A549 (cell line): ENCODE data around the gene OTUB2.

Source experiments
- FOSL2 ChIP-seq, 2 experiments: fragments of 450-650 bp in 1 of 2; fragments of >200 bp in 1 of 2; sonication (Bioruptor Twin) in 1 of 2; formaldehyde crosslinking; IDR thresholded peaks; 2 replicates each; pipeline versions ENCODE4 v1.5.0 to v1.6.1; 2016 to 2020; ENCODE audit warnings: mild to moderate bottlenecking in 1 of 2, moderate library complexity in 1 of 2
- POLR2A ChIP-seq: IDR thresholded peaks from 2 replicates; pipeline ENCODE4 v1.6.1; 2012; ENCODE audit warnings: mild to moderate bottlenecking, low read length
- RAD21 ChIP-seq, 2 experiments: fragments of >200 bp in 1 of 2; sonication (Bioruptor Twin) in 1 of 2; formaldehyde crosslinking in 1 of 2; IDR thresholded peaks in 1 of 2; conservative IDR thresholded peaks in 1 of 2; 2 replicates in 1 of 2; 3 replicates in 1 of 2; pipeline ENCODE4 v1.6.1; 2012 to 2018; ENCODE audit warnings: inconsistent platforms in 1 of 2
- RFX5 ChIP-seq: fragments of 450-650 bp; IDR thresholded peaks from 2 replicates; pipeline ENCODE4 v1.7.1; 2014; ENCODE audit warnings: antibody characterized with exemption, mild to moderate bottlenecking, moderate library complexity
- TF ChIP-seq, protein P1 (sequence below): fragments of >200 bp; sonication (Bioruptor Twin); formaldehyde crosslinking; IDR thresholded peaks from 3 replicates; pipeline ENCODE4 v1.5.1; 2016
- TF ChIP-seq, protein P2 (sequence below): fragments of 200-600 bp; sonication (generic); IDR thresholded peaks from 2 replicates; pipeline ENCODE4 v1.6.1; 2016; ENCODE audit warnings: antibody characterized with exemption, mild to moderate bottlenecking, moderate library complexity
- TF ChIP-seq, protein P3 (sequence below): IDR thresholded peaks from 2 replicates; pipeline ENCODE4 v1.6.1; 2012

DNA sequence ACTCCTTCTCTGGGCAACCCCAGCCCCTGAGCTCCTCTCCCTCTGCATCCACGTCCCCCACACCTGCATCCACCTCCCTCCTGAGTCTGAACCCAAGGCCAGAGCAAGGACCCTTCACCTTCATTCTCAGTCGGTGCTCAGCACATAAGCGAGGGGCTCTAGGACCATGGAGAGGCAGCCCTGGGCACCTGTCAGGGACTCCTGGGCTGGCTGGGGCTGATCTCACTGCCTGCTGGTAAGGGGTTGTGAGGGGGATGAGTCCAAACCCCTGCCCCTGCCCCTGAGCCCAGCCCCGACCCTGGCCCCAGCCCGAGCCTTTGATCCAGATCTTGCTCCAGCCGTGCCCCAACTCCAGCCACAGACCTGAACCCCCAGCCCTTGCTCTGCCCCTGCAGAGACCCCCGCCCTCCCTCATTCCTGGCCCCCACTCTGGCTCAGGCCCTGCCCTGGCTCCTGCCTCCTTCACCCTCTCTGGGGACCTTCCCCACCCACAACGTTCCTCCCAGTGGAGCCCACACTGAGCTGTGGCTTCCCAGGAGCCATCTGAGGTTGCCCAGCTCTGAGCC, 29.9 kb upstream of the OTUB2 start:
- no peak for TF ChIP-seq RAD21 (conservative IDR thresholded peaks at IDR 0.05 in 1 of 2, IDR thresholded peaks at IDR 0.05 in 1 of 2)
- TF ChIP-seq, protein P1, sequence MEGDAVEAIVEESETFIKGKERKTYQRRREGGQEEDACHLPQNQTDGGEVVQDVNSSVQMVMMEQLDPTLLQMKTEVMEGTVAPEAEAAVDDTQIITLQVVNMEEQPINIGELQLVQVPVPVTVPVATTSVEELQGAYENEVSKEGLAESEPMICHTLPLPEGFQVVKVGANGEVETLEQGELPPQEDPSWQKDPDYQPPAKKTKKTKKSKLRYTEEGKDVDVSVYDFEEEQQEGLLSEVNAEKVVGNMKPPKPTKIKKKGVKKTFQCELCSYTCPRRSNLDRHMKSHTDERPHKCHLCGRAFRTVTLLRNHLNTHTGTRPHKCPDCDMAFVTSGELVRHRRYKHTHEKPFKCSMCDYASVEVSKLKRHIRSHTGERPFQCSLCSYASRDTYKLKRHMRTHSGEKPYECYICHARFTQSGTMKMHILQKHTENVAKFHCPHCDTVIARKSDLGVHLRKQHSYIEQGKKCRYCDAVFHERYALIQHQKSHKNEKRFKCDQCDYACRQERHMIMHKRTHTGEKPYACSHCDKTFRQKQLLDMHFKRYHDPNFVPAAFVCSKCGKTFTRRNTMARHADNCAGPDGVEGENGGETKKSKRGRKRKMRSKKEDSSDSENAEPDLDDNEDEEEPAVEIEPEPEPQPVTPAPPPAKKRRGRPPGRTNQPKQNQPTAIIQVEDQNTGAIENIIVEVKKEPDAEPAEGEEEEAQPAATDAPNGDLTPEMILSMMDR = no peak
- TF ChIP-seq FOSL2 (IDR thresholded peaks at IDR 0.05) = no peak
- no peak for TF ChIP-seq FOSL2 (CRISPR knock-in tag; IDR thresholded peaks at IDR 0.05)
- TF ChIP-seq, protein P2, sequence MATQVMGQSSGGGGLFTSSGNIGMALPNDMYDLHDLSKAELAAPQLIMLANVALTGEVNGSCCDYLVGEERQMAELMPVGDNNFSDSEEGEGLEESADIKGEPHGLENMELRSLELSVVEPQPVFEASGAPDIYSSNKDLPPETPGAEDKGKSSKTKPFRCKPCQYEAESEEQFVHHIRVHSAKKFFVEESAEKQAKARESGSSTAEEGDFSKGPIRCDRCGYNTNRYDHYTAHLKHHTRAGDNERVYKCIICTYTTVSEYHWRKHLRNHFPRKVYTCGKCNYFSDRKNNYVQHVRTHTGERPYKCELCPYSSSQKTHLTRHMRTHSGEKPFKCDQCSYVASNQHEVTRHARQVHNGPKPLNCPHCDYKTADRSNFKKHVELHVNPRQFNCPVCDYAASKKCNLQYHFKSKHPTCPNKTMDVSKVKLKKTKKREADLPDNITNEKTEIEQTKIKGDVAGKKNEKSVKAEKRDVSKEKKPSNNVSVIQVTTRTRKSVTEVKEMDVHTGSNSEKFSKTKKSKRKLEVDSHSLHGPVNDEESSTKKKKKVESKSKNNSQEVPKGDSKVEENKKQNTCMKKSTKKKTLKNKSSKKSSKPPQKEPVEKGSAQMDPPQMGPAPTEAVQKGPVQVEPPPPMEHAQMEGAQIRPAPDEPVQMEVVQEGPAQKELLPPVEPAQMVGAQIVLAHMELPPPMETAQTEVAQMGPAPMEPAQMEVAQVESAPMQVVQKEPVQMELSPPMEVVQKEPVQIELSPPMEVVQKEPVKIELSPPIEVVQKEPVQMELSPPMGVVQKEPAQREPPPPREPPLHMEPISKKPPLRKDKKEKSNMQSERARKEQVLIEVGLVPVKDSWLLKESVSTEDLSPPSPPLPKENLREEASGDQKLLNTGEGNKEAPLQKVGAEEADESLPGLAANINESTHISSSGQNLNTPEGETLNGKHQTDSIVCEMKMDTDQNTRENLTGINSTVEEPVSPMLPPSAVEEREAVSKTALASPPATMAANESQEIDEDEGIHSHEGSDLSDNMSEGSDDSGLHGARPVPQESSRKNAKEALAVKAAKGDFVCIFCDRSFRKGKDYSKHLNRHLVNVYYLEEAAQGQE = no peak
- no peak for TF ChIP-seq POLR2A
- no peak for TF ChIP-seq RFX5
- TF ChIP-seq, protein P3, sequence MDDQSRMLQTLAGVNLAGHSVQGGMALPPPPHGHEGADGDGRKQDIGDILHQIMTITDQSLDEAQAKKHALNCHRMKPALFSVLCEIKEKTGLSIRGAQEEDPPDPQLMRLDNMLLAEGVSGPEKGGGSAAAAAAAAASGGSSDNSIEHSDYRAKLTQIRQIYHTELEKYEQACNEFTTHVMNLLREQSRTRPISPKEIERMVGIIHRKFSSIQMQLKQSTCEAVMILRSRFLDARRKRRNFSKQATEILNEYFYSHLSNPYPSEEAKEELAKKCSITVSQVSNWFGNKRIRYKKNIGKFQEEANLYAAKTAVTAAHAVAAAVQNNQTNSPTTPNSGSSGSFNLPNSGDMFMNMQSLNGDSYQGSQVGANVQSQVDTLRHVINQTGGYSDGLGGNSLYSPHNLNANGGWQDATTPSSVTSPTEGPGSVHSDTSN = no peak
